Measurements from ENCODE around the gene BCKDK. TPM values are rescaled to one million over a fixed set of nuclear protein-coding genes. Genes with fewer than 3 reads are reported as not detected.

BCKDK gene
- total and polyA plus RNA-seq, 2 of the 8 experiments (the other 6 are each of a cell fraction or from before 2014, with no cell fraction given): 49.6 to 77.1 TPM

DNA sequence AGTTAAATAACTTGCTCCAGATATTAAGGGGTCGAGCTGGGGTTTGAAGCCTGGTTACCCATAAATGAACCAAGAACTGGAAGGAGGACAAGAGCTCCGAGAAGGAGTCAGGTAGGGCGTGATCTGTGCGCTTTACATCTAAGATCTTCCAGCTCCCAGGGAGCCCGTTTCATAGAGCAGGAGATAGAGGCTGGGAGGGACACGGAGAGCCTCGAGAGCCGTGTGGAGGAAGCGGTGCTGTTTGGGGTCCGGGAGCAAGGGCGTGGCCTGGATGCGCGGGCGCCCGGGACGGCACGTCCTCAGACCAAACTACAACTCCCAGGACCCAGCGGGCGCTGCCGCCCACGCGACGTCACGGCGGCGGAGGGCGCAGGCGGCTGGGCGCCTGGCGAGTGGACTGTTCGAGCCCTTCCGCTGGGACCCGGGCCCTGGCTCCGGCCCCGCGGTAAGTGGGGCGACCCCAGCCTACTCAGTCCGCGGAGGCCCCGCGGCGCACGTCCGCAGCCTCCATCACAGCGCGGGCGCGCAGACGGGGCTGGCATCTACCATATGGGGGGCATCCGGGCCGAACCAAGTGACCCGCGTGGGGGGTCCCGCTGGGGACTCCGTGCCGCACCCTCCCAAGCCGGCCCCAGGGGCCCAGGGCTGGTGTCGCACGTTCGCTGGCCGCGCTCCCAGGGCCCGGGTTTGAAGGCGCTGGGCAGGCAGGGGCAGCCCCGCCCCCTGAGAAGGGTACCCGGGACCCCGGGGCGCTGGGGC lies at the start of gene BCKDK (continued):
- TF ChIP-seq KDM4A (IDR thresholded peaks at IDR 0.05; ENCODE audit: low read depth, low read length, severe bottlenecking) (peak; percentile 87), SP2 (IDR thresholded peaks at IDR 0.05; ENCODE audit: low read length) (no peak), EGR1 (IDR thresholded peaks at IDR 0.05; ENCODE audit: borderline replicate concordance, low read depth, low read length) (peak; percentile 97), CBX8 (IDR thresholded peaks at IDR 0.05; ENCODE audit: borderline replicate concordance, low read depth, low read length) (no peak), SP1 (IDR thresholded peaks at IDR 0.05; ENCODE audit: low read depth, low read length) (no peak), CHD1 (IDR thresholded peaks at IDR 0.05; ENCODE audit: low read depth, low read length) (no peak), SP4 (IDR thresholded peaks at IDR 0.05; ENCODE audit: low read length) (no peak)
- TF ChIP-seq, protein P1, sequence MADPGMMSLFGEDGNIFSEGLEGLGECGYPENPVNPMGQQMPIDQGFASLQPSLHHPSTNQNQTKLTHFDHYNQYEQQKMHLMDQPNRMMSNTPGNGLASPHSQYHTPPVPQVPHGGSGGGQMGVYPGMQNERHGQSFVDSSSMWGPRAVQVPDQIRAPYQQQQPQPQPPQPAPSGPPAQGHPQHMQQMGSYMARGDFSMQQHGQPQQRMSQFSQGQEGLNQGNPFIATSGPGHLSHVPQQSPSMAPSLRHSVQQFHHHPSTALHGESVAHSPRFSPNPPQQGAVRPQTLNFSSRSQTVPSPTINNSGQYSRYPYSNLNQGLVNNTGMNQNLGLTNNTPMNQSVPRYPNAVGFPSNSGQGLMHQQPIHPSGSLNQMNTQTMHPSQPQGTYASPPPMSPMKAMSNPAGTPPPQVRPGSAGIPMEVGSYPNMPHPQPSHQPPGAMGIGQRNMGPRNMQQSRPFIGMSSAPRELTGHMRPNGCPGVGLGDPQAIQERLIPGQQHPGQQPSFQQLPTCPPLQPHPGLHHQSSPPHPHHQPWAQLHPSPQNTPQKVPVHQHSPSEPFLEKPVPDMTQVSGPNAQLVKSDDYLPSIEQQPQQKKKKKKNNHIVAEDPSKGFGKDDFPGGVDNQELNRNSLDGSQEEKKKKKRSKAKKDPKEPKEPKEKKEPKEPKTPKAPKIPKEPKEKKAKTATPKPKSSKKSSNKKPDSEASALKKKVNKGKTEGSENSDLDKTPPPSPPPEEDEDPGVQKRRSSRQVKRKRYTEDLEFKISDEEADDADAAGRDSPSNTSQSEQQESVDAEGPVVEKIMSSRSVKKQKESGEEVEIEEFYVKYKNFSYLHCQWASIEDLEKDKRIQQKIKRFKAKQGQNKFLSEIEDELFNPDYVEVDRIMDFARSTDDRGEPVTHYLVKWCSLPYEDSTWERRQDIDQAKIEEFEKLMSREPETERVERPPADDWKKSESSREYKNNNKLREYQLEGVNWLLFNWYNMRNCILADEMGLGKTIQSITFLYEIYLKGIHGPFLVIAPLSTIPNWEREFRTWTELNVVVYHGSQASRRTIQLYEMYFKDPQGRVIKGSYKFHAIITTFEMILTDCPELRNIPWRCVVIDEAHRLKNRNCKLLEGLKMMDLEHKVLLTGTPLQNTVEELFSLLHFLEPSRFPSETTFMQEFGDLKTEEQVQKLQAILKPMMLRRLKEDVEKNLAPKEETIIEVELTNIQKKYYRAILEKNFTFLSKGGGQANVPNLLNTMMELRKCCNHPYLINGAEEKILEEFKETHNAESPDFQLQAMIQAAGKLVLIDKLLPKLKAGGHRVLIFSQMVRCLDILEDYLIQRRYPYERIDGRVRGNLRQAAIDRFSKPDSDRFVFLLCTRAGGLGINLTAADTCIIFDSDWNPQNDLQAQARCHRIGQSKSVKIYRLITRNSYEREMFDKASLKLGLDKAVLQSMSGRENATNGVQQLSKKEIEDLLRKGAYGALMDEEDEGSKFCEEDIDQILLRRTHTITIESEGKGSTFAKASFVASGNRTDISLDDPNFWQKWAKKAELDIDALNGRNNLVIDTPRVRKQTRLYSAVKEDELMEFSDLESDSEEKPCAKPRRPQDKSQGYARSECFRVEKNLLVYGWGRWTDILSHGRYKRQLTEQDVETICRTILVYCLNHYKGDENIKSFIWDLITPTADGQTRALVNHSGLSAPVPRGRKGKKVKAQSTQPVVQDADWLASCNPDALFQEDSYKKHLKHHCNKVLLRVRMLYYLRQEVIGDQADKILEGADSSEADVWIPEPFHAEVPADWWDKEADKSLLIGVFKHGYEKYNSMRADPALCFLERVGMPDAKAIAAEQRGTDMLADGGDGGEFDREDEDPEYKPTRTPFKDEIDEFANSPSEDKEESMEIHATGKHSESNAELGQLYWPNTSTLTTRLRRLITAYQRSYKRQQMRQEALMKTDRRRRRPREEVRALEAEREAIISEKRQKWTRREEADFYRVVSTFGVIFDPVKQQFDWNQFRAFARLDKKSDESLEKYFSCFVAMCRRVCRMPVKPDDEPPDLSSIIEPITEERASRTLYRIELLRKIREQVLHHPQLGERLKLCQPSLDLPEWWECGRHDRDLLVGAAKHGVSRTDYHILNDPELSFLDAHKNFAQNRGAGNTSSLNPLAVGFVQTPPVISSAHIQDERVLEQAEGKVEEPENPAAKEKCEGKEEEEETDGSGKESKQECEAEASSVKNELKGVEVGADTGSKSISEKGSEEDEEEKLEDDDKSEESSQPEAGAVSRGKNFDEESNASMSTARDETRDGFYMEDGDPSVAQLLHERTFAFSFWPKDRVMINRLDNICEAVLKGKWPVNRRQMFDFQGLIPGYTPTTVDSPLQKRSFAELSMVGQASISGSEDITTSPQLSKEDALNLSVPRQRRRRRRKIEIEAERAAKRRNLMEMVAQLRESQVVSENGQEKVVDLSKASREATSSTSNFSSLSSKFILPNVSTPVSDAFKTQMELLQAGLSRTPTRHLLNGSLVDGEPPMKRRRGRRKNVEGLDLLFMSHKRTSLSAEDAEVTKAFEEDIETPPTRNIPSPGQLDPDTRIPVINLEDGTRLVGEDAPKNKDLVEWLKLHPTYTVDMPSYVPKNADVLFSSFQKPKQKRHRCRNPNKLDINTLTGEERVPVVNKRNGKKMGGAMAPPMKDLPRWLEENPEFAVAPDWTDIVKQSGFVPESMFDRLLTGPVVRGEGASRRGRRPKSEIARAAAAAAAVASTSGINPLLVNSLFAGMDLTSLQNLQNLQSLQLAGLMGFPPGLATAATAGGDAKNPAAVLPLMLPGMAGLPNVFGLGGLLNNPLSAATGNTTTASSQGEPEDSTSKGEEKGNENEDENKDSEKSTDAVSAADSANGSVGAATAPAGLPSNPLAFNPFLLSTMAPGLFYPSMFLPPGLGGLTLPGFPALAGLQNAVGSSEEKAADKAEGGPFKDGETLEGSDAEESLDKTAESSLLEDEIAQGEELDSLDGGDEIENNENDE (IDR thresholded peaks at IDR 0.05; ENCODE audit: insufficient replicate concordance, low read length): no peak
- TF ChIP-seq, protein P2, sequence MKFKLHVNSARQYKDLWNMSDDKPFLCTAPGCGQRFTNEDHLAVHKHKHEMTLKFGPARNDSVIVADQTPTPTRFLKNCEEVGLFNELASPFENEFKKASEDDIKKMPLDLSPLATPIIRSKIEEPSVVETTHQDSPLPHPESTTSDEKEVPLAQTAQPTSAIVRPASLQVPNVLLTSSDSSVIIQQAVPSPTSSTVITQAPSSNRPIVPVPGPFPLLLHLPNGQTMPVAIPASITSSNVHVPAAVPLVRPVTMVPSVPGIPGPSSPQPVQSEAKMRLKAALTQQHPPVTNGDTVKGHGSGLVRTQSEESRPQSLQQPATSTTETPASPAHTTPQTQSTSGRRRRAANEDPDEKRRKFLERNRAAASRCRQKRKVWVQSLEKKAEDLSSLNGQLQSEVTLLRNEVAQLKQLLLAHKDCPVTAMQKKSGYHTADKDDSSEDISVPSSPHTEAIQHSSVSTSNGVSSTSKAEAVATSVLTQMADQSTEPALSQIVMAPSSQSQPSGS (IDR thresholded peaks at IDR 0.05; ENCODE audit: low read length): no peak
